Measurements from ENCODE around the gene FRYL.
"Not testable (repeated sequence)": the region's sequence is repeated elsewhere in the genome, so short reads cannot be mapped to it uniquely, and the experiment has no call there.

FRYL gene

DNA sequence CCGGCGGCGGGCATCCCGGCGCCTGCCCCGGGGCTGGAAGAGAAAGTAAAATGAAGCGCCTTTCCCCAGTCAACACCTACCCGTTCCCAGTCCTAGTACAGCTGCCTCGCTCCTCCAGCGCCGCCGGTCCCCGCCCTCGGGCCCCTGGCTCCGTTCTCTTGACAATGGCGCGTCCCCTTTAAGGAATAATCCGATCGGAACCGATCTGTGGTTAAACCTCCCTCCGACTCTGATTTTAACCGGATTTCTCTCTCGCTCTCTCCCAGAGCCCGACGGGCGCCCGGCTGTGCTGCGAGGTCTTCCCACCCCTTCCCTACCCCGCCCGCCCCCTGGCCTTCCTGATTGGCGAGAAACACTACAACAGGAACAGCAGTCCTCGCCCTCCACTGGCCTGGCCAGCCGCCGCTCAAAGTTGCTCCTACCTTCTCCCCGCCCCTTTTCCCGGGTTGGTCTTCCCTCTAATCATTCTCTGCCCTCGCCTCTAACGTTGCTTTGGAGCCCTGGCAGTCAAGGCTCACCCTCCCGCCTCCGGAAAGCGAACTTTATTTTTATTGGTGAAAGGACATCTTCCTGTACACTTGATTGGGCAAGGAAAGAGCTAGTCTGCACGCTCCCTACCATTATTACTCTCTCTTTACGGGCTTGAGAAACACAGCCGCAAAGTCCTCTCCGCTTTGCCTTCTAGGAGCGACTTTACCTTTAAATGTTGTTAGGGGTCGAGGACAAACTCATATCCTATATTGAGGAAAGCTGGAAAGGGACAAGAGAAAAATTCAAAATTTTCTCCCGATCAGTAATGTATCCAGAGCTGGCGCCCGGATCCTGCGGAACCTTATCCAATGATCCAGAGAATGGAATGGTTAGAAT lies at the start of gene FRYL:
Gene FRYL (minus strand): TSS at position 282 of the 867 bp plus-strand sequence. CDS start 145,869 bp downstream, outside the sequence.
- peak; percentile 91 to 97 for DNase-seq (ENCODE audit: low read depth in 2 of 2, low spot score in 1 of 2)

DNA sequence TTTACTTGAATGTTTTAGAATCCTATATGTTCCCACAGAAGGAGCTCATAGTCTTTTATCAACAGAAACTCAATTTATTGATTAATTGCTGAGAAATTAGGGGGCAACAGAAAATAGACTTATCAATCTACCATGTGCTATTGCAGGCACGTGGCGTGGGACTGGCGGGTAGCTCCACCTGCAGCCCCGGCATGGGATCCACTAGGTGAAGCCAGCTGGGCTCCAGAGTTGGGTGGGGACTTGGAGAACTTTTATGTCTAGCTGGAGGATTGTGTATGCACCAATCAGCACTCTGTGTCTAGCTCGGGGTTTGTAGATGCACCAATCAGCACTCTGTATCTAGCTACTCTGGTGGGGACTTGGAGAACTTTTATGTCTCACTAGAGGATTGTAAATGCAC lies 47.5 kb upstream of the FRYL start:
- DNase-seq (ENCODE audit: low read depth in 2 of 2, low spot score in 1 of 2): no peak

DNA sequence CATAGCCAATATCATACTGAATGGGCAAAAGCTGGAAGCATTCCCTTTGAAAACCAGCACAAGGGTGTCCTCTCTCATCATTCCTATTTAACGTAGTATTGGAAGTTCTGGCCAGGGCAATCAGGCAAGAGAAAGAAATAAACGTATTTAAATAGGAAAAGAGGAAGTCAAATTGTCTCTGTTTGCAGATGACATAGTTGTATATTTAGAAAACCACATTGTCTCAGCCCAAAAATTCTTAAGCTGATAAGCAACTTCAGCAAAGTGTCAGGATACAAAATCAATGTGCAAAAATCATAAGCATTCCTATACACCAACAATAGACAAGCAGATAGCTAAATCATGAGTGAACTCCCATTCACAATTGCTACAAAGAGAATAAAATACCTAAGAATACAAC lies 41.4 kb upstream of the FRYL start:
- not testable (repeated sequence) for DNase-seq (ENCODE audit: low read depth in 2 of 2, low spot score in 1 of 2)

DNA sequence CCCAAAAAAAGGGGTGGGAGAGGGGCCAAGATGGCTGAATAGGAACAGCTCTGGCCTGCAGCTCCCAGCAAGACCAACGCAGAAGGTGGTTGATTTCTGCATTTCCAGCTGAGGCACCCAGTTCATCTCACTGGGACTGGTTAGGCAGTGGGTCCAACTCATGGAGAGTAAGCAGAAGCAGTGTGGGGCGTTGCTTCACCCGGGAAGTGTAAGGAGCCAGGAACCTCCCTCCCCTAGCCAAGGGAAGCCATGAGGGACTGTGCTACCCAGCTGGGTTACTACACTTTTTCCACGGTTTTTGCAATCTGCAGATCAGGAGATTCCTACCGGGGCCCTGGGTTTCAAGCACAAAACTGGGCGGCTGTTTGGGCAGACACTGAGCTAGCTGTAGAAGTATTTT lies 36.9 kb upstream of the FRYL start:
- DNase-seq (ENCODE audit: low read depth in 2 of 2, low spot score in 1 of 2): no peak

DNA sequence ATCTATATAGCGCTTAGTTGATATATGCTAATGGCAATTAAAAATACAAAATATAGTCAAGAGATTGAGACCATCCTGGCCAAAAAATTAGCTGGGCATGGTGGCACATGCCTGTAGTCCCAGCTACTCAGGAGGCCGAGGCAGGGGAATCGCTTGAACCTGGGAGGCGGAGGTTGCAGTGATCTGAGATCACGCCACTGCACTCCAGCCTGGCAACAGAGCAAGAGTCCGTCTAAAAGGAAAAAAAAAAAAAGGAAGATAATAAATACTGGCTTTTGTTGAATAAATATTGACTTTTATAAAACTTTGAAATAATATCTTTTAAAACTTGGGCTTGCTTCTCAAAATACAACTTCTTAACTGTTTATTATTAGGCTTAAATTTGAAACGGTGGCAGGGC lies 36.2 kb upstream of the FRYL start:
- not testable (repeated sequence) for DNase-seq (ENCODE audit: low read depth in 2 of 2, low spot score in 1 of 2)

DNA sequence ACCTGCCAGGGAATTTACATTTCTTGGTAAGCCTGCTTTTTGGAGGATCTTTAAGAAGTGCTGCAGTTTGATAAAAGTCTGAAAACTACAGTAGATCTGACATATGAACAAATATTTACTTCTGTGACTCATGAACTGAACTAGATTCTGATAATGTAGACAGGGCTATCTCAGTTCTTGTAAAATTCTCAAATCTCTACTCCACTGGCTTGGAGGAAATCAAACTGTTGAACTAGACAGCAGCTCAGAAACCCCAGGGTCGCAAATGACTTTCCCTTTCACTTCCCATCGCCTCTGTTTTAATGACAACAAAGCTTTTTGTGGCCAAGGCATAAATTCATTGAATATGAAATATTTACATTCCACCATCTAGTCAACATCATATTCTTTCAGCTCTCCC lies 35.4 kb upstream of the FRYL start:
- DNase-seq (ENCODE audit: low read depth in 2 of 2, low spot score in 1 of 2): no peak

DNA sequence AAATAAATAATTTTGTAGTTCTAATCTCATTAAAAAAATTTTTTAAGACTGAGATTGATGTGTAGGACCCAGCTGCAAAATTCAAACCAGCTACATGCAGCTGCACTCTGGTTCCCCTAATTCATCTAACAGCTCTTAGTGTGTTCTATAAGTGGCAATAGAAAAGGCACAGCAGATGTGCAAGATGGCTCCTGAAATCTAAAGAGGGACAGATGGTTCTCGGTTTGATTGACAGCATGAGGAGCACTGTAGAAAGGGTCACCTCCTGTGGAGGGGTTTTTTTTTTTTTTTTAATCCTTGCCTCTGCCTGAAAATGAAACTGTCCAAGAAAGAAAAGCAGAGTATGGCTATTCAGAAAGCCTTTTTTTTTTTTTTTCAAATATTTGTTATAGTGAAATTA lies 33.9 kb upstream of the FRYL start:
- no peak for DNase-seq (ENCODE audit: low read depth in 2 of 2, low spot score in 1 of 2)

DNA sequence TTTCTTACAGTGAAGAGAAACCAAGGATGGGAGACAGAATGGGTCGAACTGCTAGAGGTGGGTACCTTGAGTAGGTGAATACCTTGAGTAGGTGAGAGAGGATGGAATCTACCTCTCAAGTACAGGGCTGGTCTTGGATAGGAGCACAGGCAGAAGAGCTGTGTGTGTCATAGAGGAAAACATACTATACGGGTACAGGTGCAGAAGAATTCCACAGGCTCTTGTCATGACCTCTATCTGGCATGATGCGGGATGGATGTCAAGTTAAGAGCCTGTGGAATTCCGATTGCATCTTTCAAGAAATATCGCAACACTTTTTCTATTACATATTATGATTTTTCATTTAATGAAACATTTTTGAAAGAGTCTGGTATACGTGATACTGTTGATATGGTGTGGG lies 32.8 kb upstream of the FRYL start:
- DNase-seq (ENCODE audit: low read depth in 2 of 2, low spot score in 1 of 2): no peak

DNA sequence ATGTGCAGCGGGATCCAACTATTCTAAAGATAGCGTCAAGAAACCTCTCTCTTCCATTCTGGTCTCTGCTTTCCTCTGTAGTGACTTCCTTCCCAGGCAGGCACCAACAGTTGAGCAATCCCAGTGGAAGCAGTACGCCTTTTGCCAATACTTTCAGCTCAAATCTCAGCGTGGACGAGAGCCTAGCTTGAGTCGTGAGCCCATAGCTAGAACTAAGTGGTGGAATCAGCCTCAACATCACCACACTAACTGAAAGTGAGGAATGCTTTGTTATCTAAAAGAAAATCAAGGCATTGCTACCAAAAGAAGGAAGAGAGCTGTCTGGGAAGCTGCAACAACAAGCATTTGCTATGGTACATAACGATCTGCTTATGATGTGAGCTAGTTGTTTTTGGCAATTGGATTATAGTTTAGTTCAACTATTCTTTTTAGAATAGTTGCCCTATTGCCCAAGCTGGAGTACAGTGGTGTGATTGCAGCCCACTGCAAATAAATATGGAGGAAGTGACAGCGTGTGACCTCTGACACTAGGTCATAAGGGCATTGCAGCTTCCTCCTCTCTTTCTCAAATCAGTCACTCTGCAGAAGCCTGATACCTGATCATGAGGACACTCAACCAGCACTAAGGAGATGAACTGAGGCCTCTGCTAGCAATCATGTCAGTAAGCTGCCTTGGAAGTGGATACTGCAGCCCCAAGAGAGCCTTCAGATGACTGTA lies 24.7 kb upstream of the FRYL start:
- DNase-seq (ENCODE audit: low read depth in 2 of 2, low spot score in 1 of 2): no peak

DNA sequence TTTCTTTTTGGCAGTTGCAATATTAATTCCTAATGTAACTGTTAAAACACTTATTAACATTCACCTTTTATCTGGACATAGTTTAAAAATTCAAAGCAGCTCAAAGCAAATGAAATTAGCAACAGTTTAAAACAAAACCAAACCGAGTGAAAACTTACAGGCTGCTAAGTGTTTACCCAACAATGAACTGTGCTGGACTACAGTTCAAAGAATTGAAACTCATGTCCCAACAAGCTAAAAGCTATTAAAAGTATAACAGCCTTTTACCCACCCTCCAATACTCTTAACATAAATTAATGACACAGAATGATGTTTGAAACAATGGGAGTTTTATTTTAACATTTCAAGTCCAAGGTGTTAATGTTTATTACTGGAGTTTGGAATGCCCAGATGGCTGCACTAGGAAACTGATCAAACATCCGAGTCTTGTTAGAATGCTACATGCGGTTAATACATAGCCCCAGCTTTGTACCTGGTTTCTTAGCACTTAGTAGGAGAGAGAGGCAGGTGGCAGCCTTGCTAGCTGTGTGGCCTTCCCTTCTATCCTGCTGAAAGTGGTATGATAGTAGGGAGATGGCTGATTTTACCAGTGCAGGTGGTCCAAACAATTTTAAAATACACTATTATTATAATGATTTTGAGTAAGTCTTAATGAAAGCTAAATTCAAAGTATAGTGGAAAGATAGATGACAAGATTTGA lies 21.1 kb upstream of the FRYL start:
- no peak for DNase-seq (ENCODE audit: low read depth in 2 of 2, low spot score in 1 of 2)

DNA sequence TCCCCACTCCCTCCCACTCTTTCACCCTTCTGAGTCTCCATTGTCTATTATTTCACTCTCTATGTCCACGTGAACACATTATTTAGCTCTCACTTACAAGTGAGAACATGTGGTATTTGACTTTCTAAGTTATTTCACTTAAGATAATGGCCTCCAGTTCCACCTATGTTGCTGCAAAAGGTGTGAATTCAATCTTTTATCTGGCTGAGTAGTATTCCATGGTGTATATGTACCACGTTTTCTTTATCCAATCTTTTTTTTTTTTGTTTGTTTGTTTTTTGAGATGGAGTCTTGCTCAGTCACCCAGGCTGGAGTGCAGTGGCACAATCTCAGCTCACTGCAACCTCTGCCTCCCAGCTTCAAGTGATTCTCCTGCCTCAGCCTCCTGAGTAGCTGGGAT lies 20.1 kb upstream of the FRYL start:
- not testable (repeated sequence) for DNase-seq (ENCODE audit: low read depth in 2 of 2, low spot score in 1 of 2)

DNA sequence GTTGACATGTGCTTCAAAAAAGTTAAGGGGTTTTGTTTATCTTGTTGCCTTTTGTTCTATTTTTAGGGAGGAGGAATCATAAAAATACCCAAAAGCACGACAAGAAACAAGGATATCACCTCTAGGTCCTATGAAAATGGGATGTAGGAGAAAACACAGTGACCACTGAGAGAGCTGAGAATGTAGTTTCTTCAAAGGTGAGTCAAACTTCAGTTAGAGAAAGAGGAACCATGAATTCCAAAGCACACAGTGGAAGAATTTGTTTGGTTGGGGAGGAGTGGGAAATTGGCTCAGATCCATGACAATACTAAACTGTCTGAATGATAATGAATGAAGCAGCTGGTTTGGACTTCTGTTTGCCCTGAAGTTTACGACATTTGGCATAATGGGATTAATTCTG lies 19.1 kb upstream of the FRYL start:
- no peak for DNase-seq (ENCODE audit: low read depth in 2 of 2, low spot score in 1 of 2)

DNA sequence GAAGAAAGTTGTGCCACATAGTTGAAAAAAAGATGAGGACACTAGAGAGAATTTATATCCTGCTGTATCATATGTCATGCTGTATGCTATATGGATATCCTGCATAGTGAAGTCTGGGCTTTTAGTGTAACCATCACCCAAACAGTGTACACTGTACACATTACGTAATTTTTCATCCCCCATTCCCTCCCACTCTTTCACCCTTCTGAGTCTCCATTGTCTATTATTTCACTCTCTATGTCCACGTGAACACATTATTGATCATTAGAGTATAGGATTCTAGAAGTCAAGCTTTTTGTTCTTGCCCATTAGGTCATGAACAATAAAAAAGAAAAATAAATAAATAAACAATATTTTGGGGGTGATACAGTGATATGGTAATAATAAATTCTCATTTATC lies 18.0 kb upstream of the FRYL start:
- DNase-seq (ENCODE audit: low read depth in 2 of 2, low spot score in 1 of 2): no peak

DNA sequence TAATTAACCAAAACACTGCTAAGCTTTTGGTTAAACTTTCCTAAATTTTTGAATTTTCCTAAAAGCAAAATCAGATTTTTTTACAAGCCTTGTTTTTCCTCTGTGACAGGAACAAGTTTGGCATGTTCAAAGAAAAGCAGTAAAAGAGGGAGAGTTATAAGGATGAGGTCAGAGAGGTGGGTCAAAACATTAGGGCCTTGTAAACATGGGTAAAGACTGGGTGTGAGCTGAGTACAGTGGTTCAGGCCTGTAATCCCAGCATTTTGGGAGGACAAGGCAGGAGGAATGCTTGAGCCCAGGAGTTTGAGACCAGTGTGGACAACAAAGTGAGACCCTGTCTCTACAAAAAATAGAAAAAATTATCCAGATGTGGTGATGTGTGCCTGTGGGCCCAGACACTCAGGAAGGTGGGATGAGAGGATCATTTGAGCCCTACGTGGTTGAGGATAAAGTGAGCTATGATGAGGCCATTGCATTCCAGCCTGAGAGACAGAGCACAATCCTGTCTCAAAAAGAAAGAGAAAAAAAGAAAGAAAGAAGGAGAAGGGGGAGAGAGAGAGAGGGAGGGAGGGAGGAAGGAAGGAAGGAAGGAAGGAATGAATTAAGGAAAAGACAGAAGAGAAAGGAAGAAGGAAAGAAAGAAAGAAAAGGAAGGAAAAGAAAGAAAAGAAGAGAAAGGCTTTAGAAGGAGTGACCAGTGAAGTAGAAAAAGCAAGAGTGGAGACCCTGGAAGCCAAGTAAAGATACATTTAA lies 17.0 kb upstream of the FRYL start:
- no peak for DNase-seq (ENCODE audit: low read depth in 2 of 2, low spot score in 1 of 2)

DNA sequence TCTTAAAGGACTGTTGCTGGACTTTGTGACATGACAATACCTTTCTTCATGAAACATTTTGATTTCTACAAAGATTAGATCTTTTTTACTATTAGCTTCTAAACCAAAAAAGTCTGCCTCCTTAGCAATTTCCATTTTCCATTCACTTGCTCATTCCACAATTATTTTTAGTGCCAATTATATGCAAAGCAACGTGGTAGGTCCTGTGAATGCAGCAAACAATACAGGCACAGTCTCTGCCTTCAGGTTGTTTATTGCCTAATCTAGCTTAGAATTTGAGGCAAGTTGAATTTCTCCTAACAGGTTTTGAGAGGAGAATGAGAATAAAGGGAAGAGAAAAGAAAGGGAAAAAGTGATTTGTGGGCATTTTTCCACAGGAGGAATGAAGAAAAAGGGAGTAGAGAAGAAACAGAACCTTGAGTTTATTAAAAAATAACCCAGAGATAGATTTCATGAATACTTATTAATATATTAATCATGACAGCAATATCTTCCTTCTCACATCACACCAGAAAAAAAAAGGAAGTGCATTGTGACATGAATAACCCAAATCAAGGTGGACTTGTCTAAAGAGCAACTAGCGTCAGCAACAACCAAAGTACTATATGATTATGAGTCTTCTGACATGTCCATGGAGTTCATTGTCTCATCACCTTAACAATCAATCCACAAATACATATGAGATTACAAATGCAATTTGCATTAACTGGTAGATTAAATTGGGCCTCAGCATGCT lies 16.3 kb upstream of the FRYL start:
- no peak for DNase-seq (ENCODE audit: low read depth in 2 of 2, low spot score in 1 of 2)

DNA sequence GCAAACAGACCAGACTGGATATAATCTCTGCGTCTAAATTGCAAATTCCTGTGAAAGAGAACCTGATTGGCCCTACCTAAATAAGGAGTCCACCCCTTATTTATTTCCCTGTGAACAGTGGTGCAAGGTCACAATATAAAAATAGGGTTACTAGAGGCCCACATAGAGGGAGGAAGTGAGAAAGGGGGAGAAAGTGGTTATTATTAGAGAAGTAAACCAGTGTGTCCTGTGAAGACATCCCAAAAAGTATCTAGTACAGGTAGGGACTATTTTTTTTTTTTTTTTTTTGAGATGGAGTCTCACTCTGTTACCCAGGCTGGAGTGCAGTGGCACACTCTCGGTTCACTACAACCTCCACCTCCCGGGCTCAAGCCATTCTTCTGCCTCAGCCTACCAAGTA lies 15.0 kb upstream of the FRYL start:
- DNase-seq (ENCODE audit: low read depth in 2 of 2, low spot score in 1 of 2): no peak

DNA sequence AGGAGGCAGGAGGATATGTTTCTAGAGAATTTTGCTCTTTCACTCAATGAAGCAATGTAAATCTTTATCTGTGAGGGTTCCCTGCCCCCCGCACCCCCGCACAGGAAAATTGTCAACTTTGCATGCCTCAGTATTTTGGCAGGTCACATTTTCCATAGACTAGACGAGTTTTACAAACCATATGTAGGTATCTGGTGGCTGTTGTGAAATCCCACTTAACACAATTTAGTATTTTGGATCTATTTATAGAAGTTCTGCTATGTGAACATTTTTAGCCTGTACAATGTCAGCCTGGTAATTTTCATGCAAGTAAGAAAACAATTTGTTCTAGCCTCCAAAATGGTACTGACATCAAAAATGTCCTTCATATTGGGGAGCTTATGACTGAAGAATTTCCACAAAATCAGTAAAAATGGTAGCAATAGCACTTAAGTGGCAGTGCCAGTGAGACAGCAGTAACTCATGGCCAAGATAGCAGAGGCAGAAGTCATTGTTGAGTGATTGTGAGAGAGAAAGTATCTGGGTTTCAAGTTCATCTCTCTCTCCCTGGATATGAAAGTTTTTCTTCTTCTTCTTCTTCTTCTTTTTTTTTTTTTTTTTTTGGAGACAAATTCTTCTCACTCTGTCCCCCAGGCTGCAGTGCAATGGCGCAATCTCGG lies 12.4 kb upstream of the FRYL start:
- no peak for DNase-seq (ENCODE audit: low read depth in 2 of 2, low spot score in 1 of 2)

DNA sequence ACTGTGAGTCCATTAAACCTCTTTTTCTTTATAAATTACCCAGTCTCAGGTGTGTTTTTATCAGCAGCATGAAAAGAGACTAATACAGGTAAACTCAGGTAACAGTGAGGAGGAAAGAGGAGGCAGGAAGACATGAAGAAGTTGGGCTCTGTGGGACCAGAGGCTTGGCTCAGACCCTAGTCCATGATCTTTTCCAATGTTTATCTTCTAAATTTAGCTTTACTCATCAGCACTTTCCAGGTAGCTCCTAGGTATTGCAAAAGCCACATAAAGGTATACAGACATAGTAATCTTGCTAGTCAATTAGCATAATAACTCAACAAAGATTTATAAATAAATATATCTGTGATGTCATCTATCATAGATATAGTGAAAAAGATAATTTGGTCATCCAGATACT lies 11.2 kb upstream of the FRYL start:
- DNase-seq (ENCODE audit: low read depth in 2 of 2, low spot score in 1 of 2): no peak

DNA sequence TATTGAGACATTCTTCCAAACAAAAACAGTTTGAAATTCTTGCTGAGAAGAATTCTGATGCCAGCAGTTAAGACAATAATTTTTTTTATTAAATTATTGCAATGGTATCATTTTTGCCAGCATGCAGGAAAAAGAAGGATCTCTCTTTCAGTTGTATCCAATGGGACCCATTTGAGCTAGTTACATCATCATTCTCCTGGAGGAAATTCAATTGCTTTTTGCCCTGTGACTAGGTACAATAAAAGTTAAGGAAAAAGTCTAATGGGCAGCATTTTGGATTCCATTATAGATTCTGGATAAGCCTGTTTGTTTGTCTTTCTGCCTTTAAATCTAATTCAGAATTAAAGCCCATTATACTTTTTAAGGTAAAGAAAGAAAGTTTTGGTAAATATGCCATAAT lies 10.5 kb upstream of the FRYL start:
- DNase-seq (ENCODE audit: low read depth in 2 of 2, low spot score in 1 of 2): no peak

DNA sequence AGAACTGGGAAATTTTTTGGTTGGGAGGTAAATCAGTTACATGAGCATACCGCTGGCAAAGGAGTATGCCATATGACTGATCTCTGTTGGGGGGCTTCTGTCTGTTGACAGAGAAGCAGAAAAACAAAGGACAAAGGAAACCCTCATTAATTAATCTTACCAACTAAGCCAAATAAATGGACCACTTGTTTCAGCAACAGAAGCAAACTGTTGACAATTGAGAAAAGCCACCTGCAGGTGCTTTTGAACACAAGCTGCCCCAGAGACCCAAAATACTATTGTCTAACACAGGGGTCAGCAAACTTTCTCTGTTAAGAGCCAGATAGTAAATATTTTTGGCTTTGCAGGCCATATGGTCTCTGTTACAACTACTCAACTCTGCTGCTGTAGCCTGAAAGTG lies 7.0 kb upstream of the FRYL start:
- DNase-seq (ENCODE audit: low read depth in 2 of 2, low spot score in 1 of 2): no peak

All from stimulated activated CD8-positive, alpha-beta memory T cell treated with anti-CD3 and anti-CD28 coated beads, Interleukin-4, amount 100 ng/mL, for 4 hours (primary cell).